ENCODE data around the gene PCDHB16.
"Not testable (repeated sequence)": the region's sequence is repeated elsewhere in the genome, so short reads cannot be mapped to it uniquely, and the experiment has no call there.

The PCDHB16 gene

DNA sequence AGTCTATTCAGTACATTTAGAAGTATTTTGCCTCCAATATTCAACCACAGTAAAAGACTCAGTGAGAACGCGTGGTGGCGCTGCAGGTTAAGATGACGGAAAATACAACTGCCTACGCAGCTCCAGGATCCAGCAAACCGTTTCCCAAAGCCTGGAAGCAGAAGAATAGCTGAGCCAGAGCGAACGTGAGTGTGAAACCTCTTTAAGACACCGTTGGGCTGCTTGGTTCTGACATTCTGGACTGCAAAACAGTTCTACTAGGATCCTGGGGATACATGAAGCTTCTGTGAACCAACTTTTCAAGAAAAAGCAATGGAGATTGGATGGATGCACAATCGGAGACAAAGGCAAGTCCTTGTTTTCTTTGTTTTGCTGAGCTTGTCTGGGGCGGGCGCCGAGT lies at the start of gene PCDHB16:
PCDHB16 (plus strand) TSS at position 140 of the 400 bp plus-strand sequence; CDS start at position 313, 173 bp downstream.
- DNase-seq (ENCODE audit: low spot score), result no peak

DNA sequence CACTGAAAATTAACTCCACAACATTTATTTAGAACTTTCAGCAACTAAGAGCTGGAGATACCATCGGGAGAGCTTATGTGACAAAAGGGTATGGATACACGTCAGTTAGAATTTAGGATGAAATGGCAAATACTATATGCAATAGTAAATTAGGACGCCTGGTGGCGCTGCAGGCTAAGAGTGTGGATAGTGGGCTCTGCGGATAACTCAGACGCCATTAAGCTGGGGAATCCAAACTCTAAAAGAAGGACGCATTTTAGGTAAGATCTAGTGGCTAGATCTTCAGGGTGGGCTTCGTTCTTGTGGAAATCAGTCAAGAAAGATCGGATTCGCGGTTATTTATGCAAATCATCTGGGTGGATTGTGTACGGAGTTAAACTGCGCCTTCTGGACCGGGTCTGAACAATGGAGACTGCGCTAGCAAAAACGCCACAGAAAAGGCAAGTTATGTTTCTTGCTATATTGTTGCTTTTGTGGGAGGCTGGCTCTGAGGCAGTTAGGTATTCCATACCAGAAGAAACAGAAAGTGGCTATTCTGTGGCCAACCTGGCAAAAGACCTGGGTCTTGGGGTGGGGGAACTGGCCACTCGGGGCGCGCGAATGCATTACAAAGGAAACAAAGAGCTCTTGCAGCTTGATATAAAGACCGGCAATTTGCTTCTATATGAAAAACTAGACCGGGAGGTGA lies 47.0 kb upstream of the PCDHB16 start, which contains the start of gene PCDHB5:
PCDHB5 (plus strand) TSS at position 177 of the 688 bp plus-strand sequence; CDS start at position 406, 229 bp downstream.
- DNase-seq (ENCODE audit: low spot score), result peak; percentile 60

DNA sequence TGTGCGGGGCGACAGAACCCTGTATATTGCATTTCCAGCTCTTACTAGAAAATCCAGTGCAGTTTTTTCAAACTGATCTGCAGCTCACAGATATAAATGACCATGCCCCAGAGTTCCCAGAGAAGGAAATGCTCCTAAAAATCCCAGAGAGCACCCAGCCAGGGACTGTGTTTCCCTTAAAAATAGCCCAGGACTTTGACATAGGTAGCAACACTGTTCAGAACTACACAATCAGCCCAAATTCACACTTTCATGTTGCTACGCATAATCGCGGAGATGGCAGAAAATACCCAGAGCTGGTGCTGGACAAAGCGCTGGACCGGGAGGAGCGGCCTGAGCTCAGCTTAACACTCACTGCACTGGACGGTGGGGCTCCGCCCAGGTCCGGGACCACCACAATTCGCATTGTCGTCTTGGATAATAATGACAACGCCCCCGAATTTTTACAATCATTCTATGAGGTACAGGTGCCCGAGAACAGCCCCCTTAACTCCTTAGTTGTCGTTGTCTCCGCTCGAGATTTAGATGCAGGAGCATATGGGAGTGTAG lies 46.4 kb upstream of the PCDHB16 start:
- no peak for DNase-seq (ENCODE audit: low spot score)

DNA sequence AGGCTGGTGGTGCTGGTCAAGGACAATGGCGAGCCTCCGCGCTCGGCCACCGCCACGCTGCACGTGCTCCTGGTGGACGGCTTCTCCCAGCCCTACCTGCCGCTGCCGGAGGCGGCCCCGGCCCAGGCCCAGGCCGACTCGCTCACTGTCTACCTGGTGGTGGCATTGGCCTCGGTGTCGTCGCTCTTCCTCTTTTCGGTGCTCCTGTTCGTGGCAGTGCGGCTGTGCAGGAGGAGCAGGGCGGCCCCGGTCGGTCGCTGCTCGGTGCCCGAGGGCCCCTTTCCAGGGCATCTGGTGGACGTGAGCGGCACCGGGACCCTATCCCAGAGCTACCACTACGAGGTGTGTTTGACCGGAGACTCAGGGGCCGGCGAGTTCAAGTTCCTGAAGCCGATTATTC lies 44.8 kb upstream of the PCDHB16 start:
- not testable (repeated sequence) for DNase-seq (ENCODE audit: low spot score)

DNA sequence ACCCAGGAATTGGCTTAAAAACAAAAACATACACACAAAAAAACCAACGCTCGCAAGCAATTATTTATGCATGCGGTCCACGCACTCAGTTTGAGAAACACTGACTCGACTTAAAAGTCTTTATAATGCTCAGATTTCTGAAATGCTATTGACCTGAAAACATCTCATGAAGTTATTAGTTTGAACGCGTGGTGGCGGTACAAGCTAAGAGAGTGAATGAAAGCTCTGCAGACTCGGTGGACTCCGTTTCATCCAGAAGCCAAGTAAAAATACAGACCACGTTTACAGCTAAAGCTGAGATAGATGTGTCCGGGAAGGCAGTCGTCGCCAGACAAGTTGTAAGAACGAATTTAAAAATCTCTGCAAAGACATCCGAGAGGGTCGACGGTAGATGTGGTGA lies 32.4 kb upstream of the PCDHB16 start, which contains the start of gene PCDHB6:
PCDHB6 (plus strand) TSS at position 246 of the 400 bp plus-strand sequence. CDS start 201 bp downstream, outside the sequence.
- no peak for DNase-seq (ENCODE audit: low spot score)

DNA sequence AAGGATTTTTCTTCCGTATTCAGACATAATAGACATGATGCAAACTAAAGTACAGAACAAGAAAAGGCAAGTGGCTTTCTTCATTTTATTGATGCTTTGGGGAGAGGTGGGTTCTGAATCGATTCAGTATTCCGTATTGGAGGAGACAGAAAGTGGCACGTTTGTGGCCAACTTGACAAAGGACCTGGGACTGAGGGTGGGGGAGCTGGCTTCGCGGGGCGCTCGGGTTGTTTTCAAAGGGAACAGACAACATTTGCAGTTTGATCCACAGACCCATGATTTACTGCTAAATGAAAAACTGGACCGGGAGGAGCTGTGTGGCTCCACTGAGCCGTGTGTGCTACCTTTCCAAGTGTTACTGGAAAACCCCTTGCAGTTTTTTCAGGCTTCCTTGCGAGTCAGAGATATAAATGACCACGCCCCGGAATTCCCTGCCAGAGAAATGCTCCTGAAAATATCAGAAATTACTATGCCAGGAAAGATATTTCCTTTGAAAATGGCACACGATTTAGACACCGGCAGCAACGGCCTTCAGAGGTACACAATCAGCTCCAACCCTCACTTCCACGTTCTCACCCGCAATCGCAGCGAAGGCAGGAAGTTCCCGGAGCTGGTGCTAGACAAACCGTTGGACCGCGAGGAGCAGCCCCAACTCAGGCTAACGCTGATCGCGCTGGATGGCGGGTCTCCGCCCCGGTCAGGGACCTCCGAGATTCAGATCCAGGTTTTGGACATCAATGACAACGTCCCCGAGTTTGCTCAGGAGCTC lies 31.8 kb upstream of the PCDHB16 start:
- no peak for DNase-seq (ENCODE audit: low spot score)

DNA sequence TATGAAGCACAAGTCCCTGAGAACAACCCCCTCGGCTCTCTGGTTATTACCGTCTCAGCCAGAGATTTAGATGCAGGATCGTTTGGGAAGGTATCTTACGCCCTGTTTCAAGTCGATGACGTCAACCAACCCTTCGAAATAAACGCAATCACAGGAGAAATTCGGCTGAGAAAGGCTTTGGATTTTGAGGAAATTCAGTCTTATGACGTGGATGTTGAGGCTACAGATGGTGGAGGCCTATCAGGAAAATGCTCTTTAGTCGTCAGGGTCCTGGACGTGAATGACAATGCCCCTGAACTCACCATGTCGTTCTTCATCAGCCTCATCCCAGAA lies 31.2 kb upstream of the PCDHB16 start:
- no peak for DNase-seq (ENCODE audit: low spot score)

DNA sequence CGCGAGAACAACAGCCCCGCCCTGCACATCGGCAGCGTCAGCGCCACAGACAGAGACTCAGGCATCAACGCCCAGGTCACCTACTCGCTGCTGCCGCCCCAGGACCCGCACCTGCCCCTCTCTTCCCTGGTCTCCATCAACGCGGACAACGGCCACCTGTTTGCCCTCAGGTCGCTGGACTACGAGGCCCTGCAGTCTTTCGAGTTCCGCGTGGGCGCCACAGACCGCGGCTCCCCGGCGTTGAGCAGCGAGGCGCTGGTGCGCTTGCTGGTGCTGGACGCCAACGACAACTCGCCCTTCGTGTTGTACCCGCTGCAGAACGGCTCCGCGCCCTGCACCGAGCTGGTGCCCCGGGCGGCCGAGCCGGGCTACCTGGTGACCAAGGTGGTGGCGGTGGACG lies 30.6 kb upstream of the PCDHB16 start:
- not testable (repeated sequence) for DNase-seq (ENCODE audit: low spot score)

DNA sequence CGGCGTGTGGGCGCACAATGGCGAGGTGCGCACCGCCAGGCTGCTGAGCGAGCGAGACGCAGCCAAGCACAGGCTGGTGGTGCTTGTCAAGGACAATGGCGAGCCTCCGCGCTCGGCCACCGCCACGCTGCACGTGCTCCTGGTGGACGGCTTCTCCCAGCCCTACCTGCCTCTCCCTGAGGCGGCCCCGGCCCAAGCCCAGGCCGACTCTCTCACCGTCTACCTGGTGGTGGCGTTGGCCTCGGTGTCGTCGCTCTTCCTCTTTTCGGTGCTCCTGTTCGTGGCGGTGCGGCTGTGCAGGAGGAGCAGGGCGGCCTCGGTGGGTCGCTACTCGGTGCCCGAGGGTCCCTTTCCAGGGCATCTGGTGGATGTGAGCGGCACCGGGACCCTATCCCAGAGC lies 30.1 kb upstream of the PCDHB16 start:
- not testable (repeated sequence) for DNase-seq (ENCODE audit: low spot score)

DNA sequence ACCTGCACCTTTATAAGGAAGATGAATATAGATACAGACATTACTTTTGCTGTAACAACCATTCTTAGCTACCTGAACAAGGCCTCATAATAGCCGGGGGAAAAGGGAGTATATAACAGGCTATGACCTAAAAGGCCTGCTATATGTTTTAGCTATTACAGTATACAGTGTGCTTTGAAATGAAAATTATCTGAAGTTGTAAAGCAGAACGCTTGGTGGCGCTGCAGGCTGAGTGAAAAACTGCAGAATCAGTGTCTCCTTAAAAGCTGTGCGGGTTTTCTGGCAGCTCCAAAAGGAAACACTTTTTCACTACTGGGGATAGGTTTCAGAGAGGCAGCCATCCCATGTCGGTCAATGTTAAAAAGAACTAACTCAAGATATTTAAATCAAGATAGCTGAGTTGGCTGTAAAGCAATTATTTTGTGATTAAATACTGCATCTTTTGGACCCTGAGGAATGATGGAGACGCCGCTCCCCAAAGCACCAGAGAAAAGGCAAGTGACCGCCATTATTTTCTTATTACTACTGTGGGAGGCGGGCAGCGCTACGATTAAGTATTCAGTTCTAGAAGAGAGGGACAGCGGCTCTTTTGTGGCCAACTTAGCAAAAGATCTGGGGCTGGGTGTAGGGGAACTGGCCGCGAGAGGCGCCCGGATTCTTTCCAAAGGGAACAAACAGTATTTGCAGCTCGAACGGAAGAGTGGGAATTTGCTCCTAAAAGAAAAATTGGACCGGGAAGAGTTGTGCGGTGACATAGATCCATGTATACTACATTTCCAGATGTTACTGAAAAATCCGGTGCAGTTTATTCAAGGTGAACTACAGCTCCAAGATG lies 26.4 kb upstream of the PCDHB16 start:
- no peak for DNase-seq (ENCODE audit: low spot score)

DNA sequence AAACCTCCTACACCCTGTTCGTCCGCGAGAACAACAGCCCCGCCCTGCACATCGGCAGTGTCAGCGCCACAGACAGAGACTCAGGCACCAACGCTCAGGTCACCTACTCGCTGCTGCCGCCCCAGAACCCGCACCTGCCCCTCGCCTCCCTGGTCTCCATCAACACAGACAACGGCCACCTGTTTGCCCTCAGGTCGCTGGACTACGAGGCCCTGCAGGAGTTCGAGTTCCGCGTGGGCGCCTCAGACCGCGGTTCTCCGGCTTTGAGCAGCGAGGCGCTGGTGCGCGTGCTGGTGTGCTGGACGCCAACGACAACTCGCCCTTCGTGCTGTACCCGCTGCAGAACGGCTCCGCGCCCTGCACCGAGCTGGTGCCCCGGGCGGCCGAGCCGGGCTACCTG lies 24.8 kb upstream of the PCDHB16 start:
- not testable (repeated sequence) for DNase-seq (ENCODE audit: low spot score)

DNA sequence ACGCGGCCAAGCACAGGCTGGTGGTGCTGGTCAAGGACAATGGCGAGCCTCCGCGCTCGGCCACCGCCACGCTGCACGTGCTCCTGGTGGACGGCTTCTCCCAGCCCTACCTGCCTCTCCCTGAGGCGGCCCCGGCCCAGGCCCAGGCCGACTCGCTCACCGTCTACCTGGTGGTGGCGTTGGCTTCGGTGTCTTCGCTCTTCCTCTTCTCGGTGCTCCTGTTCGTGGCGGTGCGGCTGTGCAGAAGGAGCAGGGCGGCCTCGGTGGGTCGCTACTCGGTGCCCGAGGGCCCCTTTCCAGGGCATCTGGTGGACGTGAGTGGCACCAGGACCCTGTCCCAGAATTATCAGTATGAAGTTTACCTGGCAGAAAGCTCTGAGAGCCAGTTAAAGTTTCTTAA lies 24.3 kb upstream of the PCDHB16 start:
- DNase-seq (ENCODE audit: low spot score), result not testable (repeated sequence)

DNA sequence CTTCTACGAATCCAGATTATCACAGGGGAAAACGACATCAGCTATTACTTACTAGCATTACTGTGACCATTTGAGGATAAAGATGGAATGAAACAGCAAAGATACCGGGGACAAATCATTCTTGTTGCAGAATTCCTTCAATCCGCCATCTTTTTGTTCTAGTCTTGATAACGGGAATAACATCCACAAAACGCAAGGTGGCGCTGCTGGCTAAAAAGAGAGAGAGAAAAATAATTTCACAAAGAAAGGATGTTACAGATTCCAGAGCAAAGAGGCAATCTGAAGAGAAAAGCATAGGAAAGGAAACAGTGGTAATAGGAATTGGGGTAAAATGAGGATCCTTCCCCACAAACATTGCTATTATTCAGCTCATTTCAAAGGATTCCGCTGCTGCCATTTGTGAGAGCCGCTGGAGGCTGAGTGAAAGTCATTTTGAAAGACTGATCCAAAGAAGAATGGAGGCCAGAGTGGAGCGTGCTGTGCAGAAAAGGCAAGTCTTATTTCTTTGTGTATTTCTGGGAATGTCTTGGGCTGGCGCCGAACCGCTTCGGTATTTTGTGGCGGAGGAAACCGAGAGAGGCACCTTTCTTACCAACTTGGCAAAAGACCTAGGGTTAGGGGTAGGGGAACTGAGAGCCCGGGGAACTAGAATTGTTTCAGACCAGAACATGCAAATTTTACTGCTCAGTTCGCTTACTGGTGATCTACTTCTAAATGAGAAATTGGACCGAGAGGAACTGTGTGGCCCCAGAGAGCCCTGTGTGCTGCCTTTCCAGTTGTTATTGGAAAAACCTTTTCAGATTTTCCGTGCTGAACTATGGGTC lies 9.6 kb upstream of the PCDHB16 start, which contains the start of gene PCDHB7:
PCDHB7 (plus strand) TSS at position 264 of the 824 bp plus-strand sequence; CDS start at position 456, 192 bp downstream.
- peak; percentile 61 for DNase-seq (ENCODE audit: low spot score)

DNA sequence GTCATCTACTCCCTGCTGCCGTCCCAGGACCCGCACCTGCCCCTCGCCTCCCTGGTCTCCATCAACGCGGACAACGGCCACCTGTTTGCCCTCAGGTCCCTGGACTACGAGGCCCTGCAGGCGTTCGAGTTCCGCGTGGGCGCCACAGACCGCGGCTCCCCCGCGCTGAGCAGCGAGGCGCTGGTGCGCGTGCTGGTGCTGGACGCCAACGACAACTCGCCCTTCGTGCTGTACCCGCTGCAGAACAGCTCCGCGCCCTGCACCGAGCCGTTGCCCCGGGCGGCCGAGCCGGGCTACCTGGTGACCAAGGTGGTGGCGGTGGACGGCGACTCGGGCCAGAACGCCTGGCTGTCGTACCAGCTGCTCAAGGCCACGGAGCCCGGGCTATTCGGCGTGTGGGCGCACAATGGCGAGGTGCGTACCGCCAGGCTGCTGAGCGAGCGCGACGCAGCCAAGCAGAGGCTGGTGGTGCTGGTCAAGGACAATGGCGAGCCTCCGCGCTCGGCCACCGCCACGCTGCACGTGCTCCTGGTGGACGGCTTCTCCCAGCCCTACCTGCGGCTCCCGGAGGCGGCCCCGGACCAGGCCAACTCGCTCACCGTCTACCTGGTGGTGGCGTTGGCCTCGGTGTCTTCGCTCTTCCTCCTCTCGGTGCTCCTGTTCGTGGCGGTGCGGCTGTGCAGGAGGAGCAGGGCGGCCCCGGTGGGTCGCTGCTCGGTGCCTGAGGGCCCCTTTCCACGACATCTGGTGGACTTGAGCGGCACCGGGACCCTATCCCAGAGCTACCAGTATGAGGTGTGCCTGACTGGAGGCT lies 7.7 kb upstream of the PCDHB16 start:
- not testable (repeated sequence) for DNase-seq (ENCODE audit: low spot score)

DNA sequence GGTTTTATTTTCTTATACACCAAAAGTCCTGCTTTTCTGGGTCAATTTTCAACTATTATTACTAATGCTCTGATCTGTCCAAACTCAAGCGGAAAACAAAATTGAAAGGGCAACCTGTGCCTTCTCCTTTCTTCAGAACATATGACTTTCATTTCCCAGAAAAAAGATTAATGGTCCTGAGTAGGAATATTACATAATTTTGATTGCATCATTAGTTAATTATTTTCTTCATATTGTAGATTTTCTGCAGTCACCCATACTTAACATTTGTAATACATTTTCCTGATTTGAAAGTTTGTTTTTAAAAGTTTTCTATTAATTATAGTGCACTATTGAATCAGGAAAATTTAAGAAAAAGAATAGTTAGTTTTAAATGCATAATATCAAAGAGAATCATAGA lies 6.3 kb upstream of the PCDHB16 start:
- no peak for DNase-seq (ENCODE audit: low spot score)

DNA sequence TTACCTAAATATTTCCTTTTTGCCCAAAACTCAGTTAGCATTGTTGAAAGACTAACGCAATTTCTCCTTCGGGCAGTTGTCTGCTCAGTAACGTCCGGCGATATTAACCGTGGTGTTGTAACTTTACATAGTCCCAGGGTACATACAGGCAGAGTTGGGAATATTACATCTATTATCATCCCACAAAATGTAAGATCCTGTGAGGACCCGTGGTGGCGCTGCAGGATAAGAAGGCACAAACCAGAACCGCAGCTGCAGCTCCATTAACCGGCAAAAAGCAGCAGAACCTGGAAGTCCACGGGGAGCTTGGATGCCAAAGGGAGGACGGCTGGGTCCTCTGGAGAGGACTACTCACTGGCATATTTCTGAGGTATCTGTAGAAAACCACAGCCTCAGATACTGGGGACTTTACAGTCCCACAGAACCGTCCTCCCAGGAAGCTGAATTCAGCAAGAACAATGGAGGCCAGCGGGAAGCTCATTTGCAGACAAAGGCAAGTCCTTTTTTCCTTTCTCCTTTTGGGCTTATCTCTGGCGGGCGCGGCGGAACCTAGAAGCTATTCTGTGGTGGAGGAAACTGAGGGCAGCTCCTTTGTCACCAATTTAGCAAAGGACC lies 4.5 kb upstream of the PCDHB16 start, which contains the start of gene PCDHB8:
PCDHB8 (plus strand) TSS at position 214 of the 615 bp plus-strand sequence; CDS start at position 459, 245 bp downstream.
- DNase-seq (ENCODE audit: low spot score), result peak; percentile 88

DNA sequence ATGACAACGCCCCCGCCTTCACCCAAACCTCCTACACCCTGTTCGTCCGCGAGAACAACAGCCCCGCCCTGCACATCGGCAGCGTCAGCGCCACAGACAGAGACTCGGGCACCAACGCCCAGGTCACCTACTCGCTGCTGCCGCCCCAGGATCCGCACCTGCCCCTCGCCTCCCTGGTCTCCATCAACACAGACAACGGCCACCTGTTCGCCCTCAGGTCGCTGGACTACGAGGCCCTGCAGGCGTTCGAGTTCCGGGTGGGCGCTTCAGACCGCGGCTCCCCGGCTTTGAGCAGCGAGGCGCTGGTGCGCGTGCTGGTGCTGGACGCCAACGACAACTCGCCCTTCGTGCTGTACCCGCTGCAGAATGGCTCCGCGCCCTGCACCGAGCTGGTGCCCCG lies 2.8 kb upstream of the PCDHB16 start:
- not testable (repeated sequence) for DNase-seq (ENCODE audit: low spot score)

DNA sequence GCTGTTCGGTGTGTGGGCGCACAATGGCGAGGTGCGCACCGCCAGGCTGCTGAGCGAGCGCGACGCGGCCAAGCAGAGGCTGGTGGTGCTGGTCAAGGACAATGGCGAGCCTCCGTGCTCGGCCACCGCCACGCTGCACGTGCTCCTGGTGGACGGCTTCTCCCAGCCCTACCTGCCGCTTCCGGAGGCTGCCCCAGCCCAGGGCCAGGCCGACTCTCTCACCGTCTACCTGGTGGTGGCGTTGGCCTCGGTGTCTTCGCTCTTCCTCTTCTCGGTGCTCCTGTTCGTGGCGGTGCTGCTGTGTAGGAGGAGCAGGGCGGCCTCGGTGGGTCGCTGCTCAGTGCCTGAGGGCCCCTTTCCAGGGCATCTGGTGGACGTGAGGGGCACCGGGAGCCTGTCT lies 2.3 kb upstream of the PCDHB16 start:
- not testable (repeated sequence) for DNase-seq (ENCODE audit: low spot score)

DNA sequence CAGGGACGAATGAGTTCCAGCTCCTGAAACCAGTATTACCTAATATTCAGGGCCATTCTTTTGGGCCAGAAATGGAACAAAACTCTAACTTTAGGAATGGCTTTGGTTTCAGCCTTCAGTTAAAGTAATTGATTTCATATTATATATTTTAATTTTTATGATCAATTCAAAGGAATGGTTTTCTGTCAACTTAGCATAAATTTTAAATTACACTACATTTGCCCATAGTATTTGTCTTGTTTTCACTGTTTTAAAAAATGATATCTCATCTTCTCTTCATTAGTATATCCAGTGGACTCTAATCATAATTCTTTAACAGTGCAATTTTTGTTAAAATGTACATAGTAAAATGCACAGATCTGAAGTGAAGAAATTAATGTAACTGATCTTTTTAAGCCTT lies 1.9 kb upstream of the PCDHB16 start:
- DNase-seq (ENCODE audit: low spot score), result no peak
